ENCODE results near the gene NECAB3.
A peak's percentile ranks its signal among the peaks of the same experiment; 100 is the strongest.
"Not testable (repeated sequence)": the region's sequence is repeated elsewhere in the genome, so short reads cannot be mapped to it uniquely, and the experiment has no call there.

NECAB3 gene

DNA sequence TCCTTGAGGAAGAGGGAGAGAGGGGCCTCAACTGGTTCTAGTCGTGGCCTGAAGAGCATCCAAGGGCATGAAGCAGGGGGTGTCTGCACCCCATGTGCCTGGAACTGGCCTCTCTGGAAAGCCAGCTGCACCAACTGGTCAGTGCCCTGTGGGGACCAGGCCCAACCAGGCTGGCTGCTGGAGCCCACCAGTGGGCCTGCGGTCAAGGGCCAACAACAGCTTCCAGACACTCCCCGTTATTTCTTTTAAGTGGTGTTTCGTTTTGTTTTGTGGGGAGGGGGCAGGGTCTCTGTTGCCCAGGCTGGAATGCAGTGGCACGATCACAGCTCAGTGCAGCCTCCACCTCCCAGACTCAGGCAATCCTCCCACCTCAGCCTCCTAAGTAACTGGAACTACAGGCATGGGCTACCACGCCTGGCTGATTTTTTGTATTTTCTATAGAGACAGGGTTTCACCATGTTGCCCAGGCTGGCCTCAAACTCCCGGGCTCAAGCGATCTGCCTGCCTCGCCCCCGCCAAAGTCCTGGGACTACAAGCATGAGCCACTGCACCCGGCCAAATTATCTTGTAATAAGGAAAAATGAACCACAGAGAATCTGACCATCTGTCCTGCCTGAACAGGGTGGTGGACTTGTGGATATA, 24.0 kb downstream of the NECAB3 start:
- DNase-seq (ENCODE audit: low spot score), result no peak

DNA sequence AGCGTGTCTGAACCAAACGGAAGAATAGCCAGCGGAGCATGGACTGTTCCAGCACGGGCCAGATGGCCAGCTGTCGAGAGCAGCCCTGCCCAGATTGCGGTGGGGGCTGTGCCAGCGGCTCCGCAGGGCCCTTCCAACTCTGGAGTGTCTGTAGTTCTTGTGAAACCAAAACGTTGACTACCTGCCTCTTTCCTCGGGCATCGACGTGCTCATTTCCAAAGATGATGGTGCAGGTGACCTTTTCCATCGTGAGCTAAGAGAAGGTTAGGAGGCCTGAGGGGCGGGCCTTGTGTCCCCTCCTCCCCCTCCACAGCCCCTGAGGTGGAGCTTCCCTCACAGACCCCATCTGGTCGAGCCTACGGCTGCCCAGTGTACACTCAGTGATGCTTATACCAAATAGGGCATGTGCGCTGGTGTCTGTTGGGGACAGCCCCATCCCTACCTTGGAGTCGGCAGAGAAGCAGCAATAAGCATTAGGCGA, 25.0 kb downstream of the NECAB3 start:
- peak; percentile 54 for DNase-seq (ENCODE audit: low spot score)

DNA sequence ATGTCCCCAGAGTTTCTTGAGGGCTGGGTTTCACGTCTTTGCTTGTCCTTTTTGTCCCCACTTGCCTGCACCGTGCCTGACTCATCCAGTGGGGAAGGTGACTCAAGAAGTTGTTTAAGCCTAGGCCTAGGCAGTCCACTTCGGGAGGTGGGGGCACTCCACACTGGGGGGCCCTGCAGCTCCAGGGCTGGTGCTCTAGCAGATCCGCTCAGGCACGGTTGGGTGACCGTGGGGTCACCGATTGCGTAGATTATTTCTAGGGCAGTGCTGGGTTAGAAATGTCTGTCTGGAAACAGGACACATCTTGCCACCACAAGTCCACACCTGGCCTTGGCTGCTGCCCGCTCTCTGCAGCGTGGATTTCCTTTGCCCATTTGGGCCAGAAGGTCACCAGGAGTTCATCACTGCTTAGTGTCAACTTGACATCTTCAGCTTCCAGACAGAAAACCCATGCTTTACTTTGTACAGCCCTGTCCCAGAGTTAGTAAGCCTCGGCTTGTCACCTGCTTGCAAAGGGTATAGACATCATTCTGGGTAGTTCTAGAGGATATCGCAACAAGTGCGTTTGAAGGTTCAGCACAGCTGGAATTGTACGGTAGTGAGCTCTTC, 25.7 kb downstream of the NECAB3 start:
- DNase-seq (ENCODE audit: low spot score), result no peak

DNA sequence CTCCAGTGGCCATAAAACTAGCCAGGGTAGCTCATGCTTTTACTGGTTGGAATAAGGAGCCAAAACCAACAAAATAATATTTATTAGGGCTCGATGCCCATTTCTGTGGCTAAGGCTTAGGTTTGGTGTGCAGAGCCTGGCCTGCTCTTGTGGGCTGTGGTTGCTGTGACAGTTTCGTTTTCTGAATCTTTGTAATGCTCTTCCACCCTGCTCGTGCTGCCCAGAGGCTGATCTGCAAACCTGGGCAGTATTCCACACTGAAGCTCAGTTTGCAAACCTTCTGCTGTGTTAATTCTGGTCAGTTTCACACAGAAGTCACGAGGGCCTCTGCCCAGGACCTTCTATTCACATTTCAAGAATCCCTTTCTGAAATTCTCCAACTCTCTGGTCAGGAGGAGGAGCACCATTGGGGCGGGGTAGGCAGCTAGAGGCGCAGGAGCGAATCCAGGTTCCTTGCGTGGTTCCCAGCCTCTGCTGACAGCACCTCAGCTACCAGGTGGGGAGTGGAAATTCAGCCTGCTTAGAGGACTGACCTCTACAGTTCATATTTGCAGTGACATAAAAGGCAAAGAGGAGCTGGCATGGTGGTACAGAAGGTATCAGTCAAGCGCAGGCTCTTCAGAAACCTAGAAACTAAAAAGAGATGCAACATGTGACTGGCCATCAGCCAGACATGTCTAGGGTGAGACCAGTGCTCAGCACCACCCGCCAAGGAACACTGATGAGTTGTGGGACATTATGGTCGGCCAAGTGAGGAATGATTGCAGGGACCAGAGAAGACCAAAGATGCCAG, 26.4 kb downstream of the NECAB3 start:
- peak; percentile 72 for DNase-seq (ENCODE audit: low spot score)

DNA sequence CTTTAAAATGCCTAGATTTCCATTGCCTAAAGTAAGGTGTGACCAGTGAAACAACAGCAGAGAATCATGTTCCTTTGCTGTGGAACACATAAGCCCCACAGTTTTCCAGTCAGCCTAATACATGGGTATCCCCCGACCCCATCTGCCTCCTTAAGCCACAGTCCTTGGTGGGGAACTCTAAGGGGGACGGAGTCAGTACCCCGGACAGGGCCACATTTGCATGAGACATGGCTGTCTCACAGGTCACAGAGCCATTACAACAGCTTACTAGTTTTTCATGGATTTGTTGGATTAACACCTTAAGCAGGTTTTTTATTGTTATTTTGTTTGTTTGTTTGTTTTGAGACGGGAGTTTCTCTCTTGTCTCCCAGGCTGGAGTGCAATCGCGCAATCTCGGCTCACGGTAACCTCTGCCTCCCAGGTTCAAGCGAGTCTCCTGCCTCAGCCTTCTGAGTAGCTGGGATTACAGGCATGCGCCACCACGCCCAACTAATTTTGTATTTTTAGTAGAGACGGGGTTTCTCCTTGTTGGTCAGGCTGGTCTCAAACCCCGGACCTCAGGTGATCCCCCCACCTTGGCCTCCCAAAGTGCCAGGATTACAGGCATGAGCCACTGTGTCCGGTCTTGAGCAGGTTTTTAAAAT, 27.1 kb downstream of the NECAB3 start:
- DNase-seq (ENCODE audit: low spot score), result not testable (repeated sequence)

DNA sequence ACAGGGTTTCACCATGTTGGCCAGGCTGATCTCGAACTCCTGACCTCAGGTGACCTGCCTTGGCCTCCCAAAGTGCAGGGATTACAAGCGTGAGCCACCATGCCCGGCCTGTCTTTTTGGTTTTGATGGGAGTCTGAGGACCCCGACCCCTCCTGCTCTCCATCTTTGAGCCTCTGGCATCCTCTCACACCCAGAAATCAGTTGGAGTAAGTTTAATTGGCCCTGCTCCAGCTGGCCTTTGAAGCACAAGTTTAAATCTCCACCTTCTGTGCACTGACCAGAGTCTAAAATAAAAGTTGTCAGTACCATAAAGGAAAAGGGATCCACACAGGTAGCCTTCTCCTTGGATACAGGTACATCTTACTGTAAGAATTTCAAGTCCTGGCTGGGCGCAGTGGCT, 28.0 kb downstream of the NECAB3 start:
- no peak for DNase-seq (ENCODE audit: low spot score)

DNA sequence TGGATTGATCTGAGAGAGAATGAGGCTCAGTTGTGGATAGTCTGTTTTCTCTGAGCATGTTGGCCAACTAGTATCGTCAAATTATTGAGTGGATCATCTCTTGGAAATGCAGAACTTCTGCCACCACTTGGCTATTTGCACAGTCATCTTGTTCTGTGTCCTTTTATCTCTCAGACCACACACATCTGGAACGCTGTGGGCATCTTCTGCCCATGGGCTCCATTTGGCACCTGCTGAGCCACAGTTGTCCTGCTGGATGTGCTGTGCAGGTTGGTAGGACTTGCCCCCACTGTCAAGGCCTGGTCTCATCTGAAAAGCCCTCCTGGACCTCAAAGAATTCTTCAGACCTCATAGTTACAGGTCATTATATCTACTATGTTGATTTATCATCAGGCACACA, 28.8 kb downstream of the NECAB3 start:
- no peak for DNase-seq (ENCODE audit: low spot score)

DNA sequence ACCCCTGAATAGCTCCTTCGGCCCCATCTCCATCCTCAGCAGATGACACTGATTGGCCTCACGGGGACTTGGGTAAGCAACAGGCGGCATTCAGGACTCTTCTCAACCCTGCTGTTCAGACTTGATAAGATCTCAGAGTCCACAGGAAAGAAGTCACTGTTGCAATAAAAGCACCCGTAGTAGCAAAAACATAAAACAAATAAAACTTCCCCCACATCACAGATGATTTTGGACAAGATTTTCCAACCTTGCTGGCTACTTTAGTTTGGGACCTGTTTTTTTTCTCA, 29.2 kb downstream of the NECAB3 start:
- no peak for DNase-seq (ENCODE audit: low spot score)

DNA sequence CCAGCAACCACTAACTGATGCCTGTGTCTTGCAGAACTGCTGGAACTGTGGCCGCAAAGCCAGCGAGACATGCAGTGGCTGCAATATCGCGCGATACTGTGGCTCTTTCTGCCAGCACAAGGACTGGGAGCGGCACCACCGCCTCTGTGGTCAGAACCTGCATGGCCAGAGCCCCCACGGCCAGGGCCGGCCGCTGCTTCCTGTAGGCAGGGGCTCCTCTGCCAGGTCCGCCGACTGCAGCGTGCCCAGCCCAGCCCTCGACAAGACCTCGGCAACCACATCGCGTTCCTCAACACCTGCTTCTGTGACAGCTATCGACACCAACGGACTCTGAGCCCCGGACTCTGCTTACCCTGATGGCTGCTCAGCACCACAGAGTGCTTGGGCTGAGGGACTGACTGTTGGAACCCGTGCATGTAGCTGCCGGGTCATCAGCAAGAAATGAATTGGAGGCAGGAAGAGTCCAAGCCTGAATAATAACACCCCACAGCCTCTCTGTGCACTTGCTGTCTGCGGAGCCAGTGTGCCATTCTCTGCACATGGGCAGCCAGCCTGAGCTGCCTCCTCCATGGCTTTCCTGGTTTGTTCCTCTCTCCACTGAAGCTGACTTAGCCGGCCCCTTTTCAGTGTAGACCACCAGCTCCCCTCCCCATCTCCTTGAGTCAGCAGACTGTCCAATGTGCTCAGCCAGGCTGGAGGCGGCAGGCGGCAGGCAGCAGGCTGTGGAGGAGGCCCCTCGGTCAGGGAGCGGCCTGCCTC, 29.7 kb downstream of the NECAB3 start:
- DNase-seq (ENCODE audit: low spot score), result no peak

DNA sequence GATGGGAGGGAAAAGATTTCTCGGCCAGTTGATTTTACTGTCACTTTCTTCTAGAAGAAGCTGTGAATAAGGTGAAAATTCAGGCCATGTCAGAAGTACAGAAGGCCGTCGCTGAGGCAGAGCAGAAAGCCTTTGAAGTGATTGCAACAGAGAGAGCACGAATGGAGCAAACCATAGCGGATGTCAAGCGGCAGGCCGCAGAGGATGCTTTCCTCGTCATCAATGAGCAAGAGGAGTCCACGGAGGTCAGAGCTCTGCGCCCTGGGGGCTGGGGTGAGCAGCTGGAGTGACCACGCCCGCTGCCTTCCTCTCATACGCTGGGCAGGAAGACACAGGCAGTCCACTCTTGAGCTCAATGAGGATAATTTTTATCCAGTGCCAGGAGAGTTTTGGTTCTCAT, 33.9 kb downstream of the NECAB3 start:
- no peak for DNase-seq (ENCODE audit: low spot score)

DNA sequence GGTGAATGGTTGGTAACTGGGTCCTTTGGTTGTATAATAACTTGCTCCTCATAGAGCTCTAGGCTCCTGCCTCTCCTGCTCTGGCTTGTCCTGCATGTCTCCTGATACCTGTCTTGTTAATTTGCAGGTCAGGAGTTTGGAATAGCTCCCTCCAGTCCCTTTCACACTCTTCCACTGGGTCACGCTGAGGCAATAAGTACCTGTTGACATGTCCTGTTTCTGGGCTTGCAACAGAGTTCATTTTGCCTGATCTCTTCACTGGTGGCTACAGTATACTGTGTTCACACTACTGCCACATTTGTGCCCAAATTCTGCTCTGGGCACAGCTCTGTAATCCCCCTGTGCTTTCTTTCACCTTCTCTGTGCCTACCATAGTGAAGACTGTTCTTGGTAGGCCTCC, 37.5 kb downstream of the NECAB3 start:
- no peak for DNase-seq (ENCODE audit: low spot score)

DNA sequence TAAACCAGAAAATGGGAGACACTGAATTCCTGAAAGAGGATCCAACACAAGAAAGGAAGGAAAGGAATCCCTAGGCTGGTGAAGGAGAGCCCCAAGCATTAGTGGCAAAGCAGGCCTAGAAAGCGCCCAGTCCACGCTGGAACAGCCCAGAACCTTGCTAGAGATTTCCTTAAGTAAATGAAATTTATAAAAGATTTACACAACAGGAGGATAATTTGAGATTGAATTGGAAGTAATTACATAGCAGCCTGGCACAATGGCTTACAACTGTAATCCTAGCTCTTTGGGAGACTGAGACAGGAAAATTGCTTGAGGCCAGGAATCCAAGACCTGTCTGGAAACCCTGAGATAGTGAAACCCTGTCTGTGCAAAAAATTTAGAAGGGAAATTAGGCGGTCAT, 38.9 kb downstream of the NECAB3 start:
- DNase-seq (ENCODE audit: low spot score), result no peak

DNA sequence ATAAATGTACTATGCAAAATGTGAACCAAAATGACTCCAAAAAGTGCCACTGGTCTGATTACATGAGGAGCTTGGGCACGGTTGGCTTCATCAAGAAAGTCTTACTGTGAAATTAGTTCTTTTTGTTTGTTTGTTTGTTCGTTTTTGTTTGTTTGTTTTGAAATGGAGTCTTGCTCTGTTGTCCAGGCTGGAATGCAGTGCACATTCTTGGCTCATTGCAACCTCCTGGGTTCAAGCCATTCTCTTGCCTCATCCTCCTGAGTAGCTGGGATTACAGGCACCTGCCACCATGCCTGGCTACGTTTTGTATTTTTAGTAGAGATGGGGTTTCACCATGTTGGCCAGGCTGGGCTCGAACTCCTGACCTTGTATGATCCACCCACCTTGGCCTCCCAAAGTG, 42.3 kb downstream of the NECAB3 start:
- DNase-seq (ENCODE audit: low spot score), result not testable (repeated sequence)

DNA sequence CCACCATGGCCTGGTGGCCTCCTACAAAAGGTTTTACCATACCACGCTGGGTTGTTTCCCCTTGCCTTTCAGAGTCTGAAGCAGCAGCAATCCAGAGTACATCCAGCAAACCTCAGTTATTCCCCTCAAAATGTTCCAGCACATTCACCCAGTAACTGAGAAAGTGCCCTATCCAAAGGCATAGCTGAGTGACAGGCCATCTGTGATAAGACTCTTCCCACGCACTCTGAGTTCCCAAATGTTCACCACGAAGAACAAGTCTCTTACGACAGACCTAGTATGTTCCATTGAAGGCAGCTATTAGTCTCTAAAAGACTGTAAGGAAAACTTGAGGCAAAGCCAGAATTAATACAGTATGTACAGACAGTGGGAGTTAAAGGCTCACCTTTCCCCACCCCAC, 43.7 kb downstream of the NECAB3 start:
- no peak for DNase-seq (ENCODE audit: low spot score)

DNA sequence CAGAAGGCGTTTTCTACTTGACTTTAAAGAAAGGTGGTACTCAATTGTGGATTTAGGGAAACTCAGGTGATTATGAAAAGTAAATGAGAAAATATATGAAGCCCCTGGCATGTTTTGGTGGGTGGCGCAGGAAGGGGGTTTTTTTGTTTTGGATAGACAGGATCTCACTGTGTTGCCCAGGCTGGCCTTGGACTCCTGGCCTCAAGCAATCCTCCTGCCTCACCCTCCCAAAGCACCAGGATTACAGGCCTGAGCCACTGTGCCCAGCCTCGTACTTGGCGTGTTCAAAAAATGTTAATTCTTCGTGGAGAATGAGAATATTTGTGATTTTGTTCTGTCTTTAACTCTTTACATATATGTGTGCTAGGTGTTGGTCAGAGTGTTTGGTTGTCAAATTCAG, 44.2 kb downstream of the NECAB3 start:
- no peak for DNase-seq (ENCODE audit: low spot score)

DNA sequence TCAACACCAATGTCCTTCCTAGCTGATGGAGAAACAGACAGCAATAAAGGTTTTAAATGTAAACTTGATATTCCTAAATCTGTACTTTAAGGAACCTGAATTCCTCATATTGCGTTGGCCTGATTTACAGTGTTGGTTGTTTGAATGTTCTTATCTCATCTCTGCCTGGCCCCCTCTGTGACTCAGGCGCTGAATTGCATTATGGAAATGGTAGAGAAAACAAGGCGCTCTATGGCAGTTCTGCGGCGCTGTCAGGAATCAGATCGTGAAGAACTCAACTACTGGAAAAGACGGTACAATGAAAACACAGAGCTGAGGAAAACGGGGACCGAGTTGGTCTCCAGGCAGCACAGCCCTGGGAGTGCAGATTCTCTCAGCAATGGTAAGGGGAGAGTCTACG, 44.7 kb downstream of the NECAB3 start:
- no peak for DNase-seq (ENCODE audit: low spot score)

DNA sequence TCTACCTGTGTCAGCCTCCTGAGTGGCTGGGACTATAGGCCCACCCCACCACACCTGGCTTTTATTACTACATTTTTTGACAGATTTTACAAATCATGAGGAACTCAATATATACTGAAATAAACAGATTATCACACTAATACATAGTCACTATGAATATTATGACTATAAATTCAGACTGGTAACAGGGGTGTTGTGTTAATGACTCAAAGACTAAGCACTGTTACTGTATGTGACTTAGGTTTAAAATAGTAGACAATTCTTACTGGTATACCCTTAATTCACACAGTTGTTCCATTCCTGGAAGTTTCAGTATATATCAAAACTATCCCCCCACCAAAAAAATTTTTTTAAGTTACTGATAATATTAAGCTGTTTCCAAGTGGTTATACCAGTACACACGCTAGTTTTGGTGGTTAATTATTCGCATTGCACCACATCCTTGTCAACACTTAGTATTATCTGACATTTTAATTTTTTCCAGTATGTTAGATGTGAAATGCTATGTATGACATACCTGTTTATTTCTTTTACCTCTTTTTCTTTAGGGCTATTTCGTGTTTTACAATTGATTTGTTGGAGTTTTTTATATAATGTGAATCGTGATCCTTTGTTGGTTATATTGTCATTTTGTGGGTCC, 46.5 kb downstream of the NECAB3 start:
- DNase-seq (ENCODE audit: low spot score), result no peak

DNA sequence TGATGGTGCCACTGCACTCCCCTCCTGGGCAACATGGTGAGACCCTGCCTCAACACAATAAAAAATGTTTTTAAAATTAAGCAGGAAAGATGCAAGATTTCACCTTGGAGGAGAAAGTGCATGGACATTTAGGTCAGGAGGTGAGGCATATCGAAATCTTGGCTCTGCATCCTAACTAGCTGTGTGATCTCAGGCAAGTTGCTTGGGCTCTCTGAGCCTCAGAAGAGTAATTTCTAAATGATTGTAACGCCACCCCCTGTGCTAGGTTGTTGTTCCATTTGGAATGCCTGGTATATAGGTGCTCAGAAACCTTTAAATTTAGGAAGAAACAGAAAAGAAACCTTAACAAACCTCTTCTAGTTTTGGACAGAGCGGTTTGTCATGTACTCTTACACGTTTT, 48.0 kb downstream of the NECAB3 start:
- no peak for DNase-seq (ENCODE audit: low spot score)

DNA sequence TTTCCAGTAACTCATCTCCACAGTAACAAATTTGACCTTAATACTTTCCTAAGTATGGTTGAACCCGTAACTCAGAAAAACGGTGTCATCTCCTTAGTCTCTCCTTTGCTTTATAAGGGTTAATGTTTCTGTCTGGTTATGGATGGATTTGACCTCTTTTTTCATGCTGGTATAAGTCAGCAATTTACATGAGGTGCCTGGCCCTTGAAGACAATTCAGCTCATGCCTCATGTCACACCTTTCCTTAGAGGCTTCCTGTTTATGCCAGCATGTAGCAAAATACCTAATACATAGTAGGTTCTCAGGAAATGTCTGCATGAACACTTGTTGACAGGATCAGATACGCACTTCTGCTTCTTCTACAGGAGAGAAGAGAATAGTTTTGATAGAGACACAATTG, 49.8 kb downstream of the NECAB3 start:
- no peak for DNase-seq (ENCODE audit: low spot score)

DNA sequence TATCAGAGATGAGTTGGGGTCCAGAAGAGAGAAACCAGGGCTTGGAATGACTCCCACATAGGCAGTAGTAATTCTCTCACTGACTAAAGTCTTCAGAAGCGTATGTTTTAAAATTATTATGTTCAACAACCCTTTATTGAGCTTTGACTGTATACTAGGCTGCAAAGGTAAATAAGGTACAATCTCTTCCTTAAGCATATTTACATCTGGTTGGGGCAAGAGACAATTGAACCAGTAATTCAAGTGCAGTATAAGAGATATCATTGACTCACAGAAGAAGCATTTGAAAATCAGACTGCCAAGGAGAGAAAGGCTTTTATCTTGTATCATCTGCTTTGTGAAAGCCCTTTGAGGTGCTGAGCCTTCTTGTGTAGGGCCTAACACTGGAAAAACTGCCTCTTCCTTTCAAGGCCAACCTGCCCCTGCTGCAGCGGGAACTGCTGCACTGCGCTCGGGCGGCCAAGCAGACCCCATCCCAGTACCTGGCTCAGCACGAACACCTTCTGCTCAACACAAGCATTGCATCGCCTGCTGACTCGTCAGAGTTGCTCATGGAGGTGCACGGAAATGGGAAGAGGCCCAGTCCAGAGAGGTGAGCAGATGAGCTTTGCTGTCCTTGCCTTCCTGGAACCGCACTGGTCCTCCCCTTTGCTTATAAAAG, 51.4 kb downstream of the NECAB3 start:
- DNase-seq (ENCODE audit: low spot score), result no peak

DNA sequence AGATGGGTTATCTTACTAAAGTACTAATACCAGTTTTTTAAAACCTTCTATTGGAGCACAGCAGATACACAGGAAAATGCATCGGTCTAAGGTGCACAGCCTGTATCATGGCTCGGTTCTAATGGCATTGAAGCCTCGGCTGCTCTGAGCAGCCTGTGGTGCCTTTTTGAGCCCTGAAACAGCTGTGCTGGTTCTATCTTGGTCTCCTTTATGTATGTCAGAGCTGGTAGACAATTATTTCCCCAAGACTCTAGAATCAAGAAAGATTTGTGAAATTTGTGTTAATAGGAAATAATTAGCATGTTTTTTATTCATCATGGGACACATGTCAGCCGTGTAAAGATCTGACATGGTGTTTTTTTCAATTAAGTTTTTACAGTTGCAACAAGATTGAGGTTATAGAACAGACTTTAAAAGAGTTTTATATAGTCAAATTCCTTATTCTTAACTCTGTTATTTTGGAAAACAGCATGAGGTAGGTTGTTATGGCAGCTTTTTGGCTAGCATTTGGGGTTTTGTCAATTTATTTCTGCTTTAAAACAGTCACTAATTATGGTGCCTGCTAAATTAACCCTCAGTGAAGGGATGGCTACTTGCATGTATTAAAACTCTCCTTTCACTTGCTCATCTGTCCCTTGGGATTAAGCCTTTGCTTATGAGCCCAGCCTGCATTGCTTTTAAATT, 52.4 kb downstream of the NECAB3 start:
- no peak for DNase-seq (ENCODE audit: low spot score)
